ENCODE results near the gene METTL26.

Gene METTL26

GRCh38 chr16:662597-662996, 26.5 kb upstream of the METTL26 start:
- H3K36me3 ChIP-seq (ENCODE audit: control insufficient read depth in 1 of 2, insufficient read depth in 2 of 2, low read length in 2 of 2), result peaks cover 0 to 10% of the 10 kb centered on the region in 2 donors
- H3K4me3 ChIP-seq (ENCODE audit: low read depth in 1 of 2, low read length in 2 of 2), result no peak overlapping the region
- no peak overlapping the region for H3K27ac ChIP-seq (ENCODE audit: low read length)
- peaks cover 0 to 18% of the 10 kb centered on the region in 2 donors for H3K4me1 ChIP-seq (ENCODE audit: control insufficient read depth in 1 of 2, insufficient read depth in 2 of 2, low read length in 2 of 2)
- H3K9me3 ChIP-seq (ENCODE audit: control insufficient read depth in 1 of 2, low read length in 2 of 2), result no peaks in the 10 kb centered on the region
- no peaks in the 10 kb centered on the region for H3K27me3 ChIP-seq (ENCODE audit: low read depth, low read length)

GRCh38 chr16:662095-662494, 26.0 kb upstream of the METTL26 start:
- no peak overlapping the region for H3K27ac ChIP-seq (ENCODE audit: low read length)
- no peaks in the 10 kb centered on the region for H3K9me3 ChIP-seq (ENCODE audit: control insufficient read depth in 1 of 2, low read length in 2 of 2)
- peaks cover 0 to 14% of the 10 kb centered on the region in 2 donors for H3K36me3 ChIP-seq (ENCODE audit: control insufficient read depth in 1 of 2, insufficient read depth in 2 of 2, low read length in 2 of 2)
- no peaks in the 10 kb centered on the region for H3K27me3 ChIP-seq (ENCODE audit: low read depth, low read length)
- peaks cover 0 to 14% of the 10 kb centered on the region in 2 donors for H3K4me1 ChIP-seq (ENCODE audit: control insufficient read depth in 1 of 2, insufficient read depth in 2 of 2, low read length in 2 of 2)
- no peak overlapping the region for H3K4me3 ChIP-seq (ENCODE audit: low read depth in 1 of 2, low read length in 2 of 2)

DNA sequence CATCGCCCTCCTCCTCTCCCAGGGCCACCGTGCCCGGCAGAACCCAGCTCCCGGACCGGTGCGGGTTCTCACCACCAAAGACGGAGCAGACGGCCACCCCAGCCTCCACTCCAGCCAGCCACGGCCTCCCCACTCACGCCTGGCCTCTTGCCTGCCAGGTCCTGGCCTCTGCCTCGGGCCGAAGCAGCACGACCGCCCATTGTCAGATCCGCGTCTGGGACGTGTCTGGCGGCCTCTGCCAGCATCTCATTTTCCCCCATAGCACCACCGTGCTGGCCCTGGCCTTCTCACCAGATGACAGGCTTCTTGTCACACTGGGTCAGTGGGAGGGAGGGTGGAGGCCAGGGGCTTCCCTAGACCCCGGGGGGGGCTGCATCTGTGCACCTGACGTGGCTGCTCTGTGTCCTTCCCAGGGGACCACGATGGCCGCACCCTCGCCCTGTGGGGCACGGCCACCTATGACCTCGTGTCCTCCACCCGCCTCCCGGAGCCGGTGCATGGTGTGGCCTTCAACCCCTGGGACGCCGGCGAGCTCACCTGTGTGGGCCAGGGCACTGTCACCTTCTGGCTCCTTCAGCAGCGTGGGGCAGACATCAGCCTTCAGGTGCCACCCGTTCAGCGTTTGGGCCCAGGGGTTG, 25.2 kb upstream of the METTL26 start:
- Histone ChIP-seq H3K27me3 (ENCODE audit: low read depth, low read length) (no peaks in the 10 kb centered on the region), H3K36me3 (ENCODE audit: control insufficient read depth in 1 of 2, insufficient read depth in 2 of 2, low read length in 2 of 2) (peaks cover 0 to 14% of the 10 kb centered on the region in 2 donors), H3K27ac (ENCODE audit: low read length) (no peak overlapping the region), H3K9me3 (ENCODE audit: control insufficient read depth in 1 of 2, low read length in 2 of 2) (no peaks in the 10 kb centered on the region), H3K4me3 (ENCODE audit: low read depth in 1 of 2, low read length in 2 of 2) (peak overlapping the region in 1 of 2 donors; percentile 35), H3K4me1 (ENCODE audit: control insufficient read depth in 1 of 2, insufficient read depth in 2 of 2, low read length in 2 of 2) (peaks cover 0 to 14% of the 10 kb centered on the region in 2 donors)

DNA sequence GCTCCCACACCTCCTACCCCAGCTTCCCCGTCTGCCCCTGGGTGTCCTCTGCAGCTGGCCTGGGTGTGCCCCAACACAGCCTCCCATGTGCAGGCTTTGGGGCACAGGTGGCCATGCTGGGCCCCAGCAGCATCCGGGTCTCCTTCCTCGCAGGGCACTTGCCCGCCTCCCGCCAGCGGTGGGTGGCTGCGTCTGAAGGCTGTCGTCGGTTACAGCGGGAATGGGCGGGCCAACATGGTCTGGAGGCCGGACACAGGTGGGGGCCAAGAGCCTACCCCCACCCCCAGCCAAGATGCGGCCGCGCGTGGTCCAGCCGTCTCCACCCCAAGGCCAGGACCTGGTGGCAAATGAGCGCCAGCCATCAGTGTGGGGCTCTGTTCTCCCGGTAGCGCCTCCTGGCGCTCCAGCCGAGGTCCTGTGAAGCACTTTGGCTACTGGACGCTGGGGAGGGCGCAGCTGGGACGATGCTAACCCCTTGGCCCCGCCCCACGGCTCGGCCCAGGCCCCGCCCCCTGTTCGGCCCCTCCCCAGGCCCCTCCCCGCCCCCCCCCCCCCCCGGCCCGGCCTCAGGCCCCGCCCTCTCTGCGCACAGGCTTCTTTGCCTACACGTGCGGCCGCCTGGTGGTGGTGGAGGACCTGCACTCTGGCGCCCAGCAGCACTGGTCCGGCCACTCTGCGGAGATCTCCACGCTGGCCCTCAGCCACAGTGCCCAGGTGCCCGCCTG, 24.5 kb upstream of the METTL26 start:
- no peak overlapping the region for H3K27ac ChIP-seq (ENCODE audit: low read length)
- H3K9me3 ChIP-seq (ENCODE audit: control insufficient read depth in 1 of 2, low read length in 2 of 2), result no peaks in the 10 kb centered on the region
- H3K4me1 ChIP-seq (ENCODE audit: control insufficient read depth in 1 of 2, insufficient read depth in 2 of 2, low read length in 2 of 2), result peaks cover 0 to 14% of the 10 kb centered on the region in 2 donors
- H3K4me3 ChIP-seq (ENCODE audit: low read depth in 1 of 2, low read length in 2 of 2), result peak overlapping the region in 1 of 2 donors; percentile 35
- peaks cover 0 to 20% of the 10 kb centered on the region in 2 donors for H3K36me3 ChIP-seq (ENCODE audit: control insufficient read depth in 1 of 2, insufficient read depth in 2 of 2, low read length in 2 of 2)
- no peaks in the 10 kb centered on the region for H3K27me3 ChIP-seq (ENCODE audit: low read depth, low read length)

DNA sequence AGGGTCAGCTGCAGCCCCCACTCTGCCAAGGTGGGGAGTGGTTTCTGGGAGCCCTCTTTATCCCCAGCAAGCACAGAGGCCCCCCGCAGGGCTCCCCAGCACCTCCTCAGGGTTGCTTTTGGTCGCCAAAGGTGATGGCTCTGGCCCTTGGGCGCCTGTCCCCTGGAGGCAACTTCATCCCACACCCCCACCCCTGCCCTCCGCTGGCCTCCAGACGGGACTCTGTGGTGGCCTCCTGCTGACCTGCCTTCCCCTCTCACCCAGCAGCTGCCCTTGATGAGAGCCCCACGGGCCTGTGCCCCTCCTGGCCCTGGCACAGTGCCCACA, 24.0 kb upstream of the METTL26 start:
- Histone ChIP-seq H3K27ac (ENCODE audit: low read length) (no peak overlapping the region), H3K4me3 (ENCODE audit: low read depth in 1 of 2, low read length in 2 of 2) (no peak overlapping the region), H3K9me3 (ENCODE audit: control insufficient read depth in 1 of 2, low read length in 2 of 2) (no peaks in the 10 kb centered on the region)

DNA sequence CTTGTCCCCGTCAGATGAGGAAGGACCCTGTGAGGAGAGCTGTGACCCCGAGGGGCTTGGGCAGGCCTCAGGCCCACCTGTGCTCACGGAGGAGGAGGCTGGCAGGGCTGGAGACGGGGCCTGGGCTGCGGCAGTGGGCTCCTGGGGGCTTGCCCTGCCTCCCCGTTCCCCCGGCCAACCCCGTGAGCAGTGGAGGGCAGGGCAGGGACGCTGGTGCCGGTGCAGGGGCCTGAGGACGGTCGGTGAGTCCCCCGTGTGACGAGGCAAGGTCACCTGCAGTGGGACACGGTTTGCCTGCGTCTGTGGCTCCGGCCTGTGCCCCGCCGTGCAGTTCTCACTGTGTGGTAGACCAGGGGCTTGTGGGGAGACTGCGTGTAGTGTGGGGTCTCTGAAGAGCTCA, 23.5 kb upstream of the METTL26 start:
- Histone ChIP-seq H3K36me3 (ENCODE audit: control insufficient read depth in 1 of 2, insufficient read depth in 2 of 2, low read length in 2 of 2) (peaks cover 0 to 20% of the 10 kb centered on the region in 2 donors), H3K27me3 (ENCODE audit: low read depth, low read length) (no peaks in the 10 kb centered on the region), H3K27ac (ENCODE audit: low read length) (no peak overlapping the region), H3K9me3 (ENCODE audit: control insufficient read depth in 1 of 2, low read length in 2 of 2) (no peaks in the 10 kb centered on the region), H3K4me3 (ENCODE audit: low read depth in 1 of 2, low read length in 2 of 2) (no peak overlapping the region), H3K4me1 (ENCODE audit: control insufficient read depth in 1 of 2, insufficient read depth in 2 of 2, low read length in 2 of 2) (peaks cover 0 to 14% of the 10 kb centered on the region in 2 donors)

More for the DNA sequence above, 24.0 kb upstream of the METTL26 start:
- H3K4me1 ChIP-seq (ENCODE audit: control insufficient read depth in 1 of 2, insufficient read depth in 2 of 2, low read length in 2 of 2), result peaks cover 0 to 14% of the 10 kb centered on the region in 2 donors
- H3K27me3 ChIP-seq (ENCODE audit: low read depth, low read length), result no peaks in the 10 kb centered on the region
- H3K36me3 ChIP-seq (ENCODE audit: control insufficient read depth in 1 of 2, insufficient read depth in 2 of 2, low read length in 2 of 2), result peaks cover 0 to 20% of the 10 kb centered on the region in 2 donors

DNA sequence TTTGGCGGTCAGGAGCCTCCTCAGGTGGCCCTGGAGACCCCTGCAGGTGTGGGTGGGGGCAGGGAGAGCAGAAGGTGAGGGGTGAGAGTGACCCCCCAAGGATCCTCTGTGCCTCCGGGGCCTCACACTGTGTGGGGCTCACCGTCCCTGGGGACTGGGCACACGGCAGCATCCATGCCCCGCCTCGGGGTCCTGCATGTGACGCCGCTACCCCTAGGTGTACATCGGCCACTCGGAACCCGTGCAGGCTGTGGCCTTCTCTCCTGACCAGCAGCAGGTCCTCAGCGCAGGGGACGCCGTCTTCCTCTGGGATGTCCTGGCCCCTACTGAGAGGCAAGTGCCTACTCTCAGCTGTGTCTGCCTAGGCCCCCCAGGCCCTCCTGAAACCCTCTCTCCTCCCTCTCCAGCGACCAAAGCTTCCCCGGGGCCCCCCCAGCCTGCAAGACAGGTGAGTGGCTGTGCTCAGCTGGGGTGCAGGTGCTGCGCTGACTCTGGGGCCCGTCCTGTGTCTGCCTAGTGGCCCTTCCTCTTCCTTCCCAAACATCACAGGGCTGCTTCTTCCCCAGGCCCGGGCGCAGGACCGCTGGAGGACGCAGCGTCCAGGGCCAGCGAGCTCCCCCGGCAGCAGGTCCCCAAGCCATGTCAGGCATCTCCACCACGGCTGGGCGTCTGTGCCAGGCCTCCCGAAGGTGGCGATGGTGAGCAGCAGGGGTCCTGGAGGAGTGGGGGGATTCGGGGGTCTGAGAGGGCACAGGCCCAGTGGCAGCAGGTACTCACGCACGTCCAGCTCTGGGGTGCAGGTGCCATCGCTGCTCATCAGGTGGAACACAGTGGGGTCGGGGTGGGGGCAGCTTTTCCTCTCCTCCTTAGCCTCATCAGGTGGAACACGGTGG, 22.8 kb upstream of the METTL26 start:
- H3K9me3 ChIP-seq (ENCODE audit: control insufficient read depth in 1 of 2, low read length in 2 of 2), result no peaks in the 10 kb centered on the region
- H3K4me1 ChIP-seq (ENCODE audit: control insufficient read depth in 1 of 2, insufficient read depth in 2 of 2, low read length in 2 of 2), result peaks cover 0 to 14% of the 10 kb centered on the region in 2 donors
- no peaks in the 10 kb centered on the region for H3K27me3 ChIP-seq (ENCODE audit: low read depth, low read length)
- H3K36me3 ChIP-seq (ENCODE audit: control insufficient read depth in 1 of 2, insufficient read depth in 2 of 2, low read length in 2 of 2), result peaks cover 0 to 20% of the 10 kb centered on the region in 2 donors
- H3K27ac ChIP-seq (ENCODE audit: low read length), result no peak overlapping the region
- H3K4me3 ChIP-seq (ENCODE audit: low read depth in 1 of 2, low read length in 2 of 2), result no peak overlapping the region

GRCh38 chr16:657487-657886, 21.4 kb upstream of the METTL26 start:
- Histone ChIP-seq H3K4me3 (ENCODE audit: low read depth in 1 of 2, low read length in 2 of 2) (no peak overlapping the region), H3K27ac (ENCODE audit: low read length) (no peak overlapping the region), H3K4me1 (ENCODE audit: control insufficient read depth in 1 of 2, insufficient read depth in 2 of 2, low read length in 2 of 2) (peaks cover 0 to 14% of the 10 kb centered on the region in 2 donors), H3K36me3 (ENCODE audit: control insufficient read depth in 1 of 2, insufficient read depth in 2 of 2, low read length in 2 of 2) (peaks cover 0 to 20% of the 10 kb centered on the region in 2 donors), H3K9me3 (ENCODE audit: control insufficient read depth in 1 of 2, low read length in 2 of 2) (no peaks in the 10 kb centered on the region), H3K27me3 (ENCODE audit: low read depth, low read length) (no peaks in the 10 kb centered on the region)

DNA sequence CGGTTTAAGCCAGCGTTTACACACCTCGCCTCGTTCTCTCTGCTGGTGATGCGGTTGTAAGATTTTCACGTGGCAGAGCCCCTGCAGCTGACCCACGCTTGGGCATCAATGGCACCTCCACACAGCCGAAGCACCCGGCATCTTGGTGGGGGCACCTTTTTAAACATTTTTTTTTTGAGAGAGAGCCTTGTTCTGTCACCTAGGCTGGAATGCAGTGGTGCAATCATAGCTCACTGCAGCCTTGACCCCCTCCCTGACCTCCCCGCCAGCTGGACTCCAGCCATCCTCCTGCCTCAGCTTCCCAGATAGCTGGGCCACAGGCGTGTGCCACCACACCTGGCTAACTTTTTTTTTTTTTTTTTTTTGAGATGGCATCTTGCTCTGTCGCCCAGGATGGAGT, 17.9 kb upstream of the METTL26 start:
- Histone ChIP-seq H3K27me3 (ENCODE audit: low read depth, low read length) (no peaks in the 10 kb centered on the region), H3K4me3 (ENCODE audit: low read depth in 1 of 2, low read length in 2 of 2) (no peak overlapping the region), H3K9me3 (ENCODE audit: control insufficient read depth in 1 of 2, low read length in 2 of 2) (no peaks in the 10 kb centered on the region), H3K36me3 (ENCODE audit: control insufficient read depth in 1 of 2, insufficient read depth in 2 of 2, low read length in 2 of 2) (peaks cover 0 to 25% of the 10 kb centered on the region in 2 donors), H3K4me1 (ENCODE audit: control insufficient read depth in 1 of 2, insufficient read depth in 2 of 2, low read length in 2 of 2) (peaks cover 0 to 14% of the 10 kb centered on the region in 2 donors), H3K27ac (ENCODE audit: low read length) (no peak overlapping the region)

GRCh38 chr16:652454-653305, 16.6 kb upstream of the METTL26 start:
- H3K27ac ChIP-seq (ENCODE audit: low read length), result no peak overlapping the region
- no peak overlapping the region for H3K4me3 ChIP-seq (ENCODE audit: low read depth in 1 of 2, low read length in 2 of 2)
- H3K36me3 ChIP-seq (ENCODE audit: control insufficient read depth in 1 of 2, insufficient read depth in 2 of 2, low read length in 2 of 2), result peaks cover 0 to 16% of the 10 kb centered on the region in 2 donors
- H3K4me1 ChIP-seq (ENCODE audit: control insufficient read depth in 1 of 2, insufficient read depth in 2 of 2, low read length in 2 of 2), result peaks cover 0 to 25% of the 10 kb centered on the region in 2 donors
- no peaks in the 10 kb centered on the region for H3K9me3 ChIP-seq (ENCODE audit: control insufficient read depth in 1 of 2, low read length in 2 of 2)
- H3K27me3 ChIP-seq (ENCODE audit: low read depth, low read length), result no peaks in the 10 kb centered on the region
